SK-N-MC (cell line): ENCODE results near the gene POLR1C.
"Not testable (repeated sequence)": the region's sequence is repeated elsewhere in the genome, so short reads cannot be mapped to it uniquely, and the experiment has no call there.

Experiments
- DNase-seq: peaks from one replicate; pipeline ENCODE4 v3.0.0-alpha.2; 2011; ENCODE audit warnings: low read depth, low spot score
- H3K27ac ChIP-seq: fragments of 200-600 bp; sonication (generic); 2 replicates; pipeline ENCODE4 v1.5.1; 2016; ENCODE audit warnings: mixed run types
- H3K36me3 ChIP-seq: fragments of 200-600 bp; sonication (generic); 2 replicates; pipeline ENCODE4 v1.6.1; 2017; ENCODE audit warnings: antibody characterized with exemption, low read length, mixed read lengths; ENCODE audit not compliant: insufficient read depth
- H3K4me3 ChIP-seq: fragments of 200-600 bp; sonication (generic); 2 replicates; pipeline ENCODE4 v1.5.1; 2016
- H3K9ac ChIP-seq: fragments of 200-600 bp; sonication (generic); 2 replicates; pipeline ENCODE4 v1.8.0; 2017; ENCODE audit warnings: mixed run types, mixed read lengths; ENCODE audit not compliant: insufficient read length
- H3K9me3 ChIP-seq: fragments of 200-600 bp; sonication (generic); 2 replicates; pipeline ENCODE4 v1.6.1; 2017; ENCODE audit warnings: low read depth, mild to moderate bottlenecking, antibody characterized with exemption, low read length, moderate library complexity, mixed read lengths
- EZH2 ChIP-seq: fragments of 200-600 bp; sonication (generic); IDR thresholded peaks from one replicate; pipeline ENCODE4 v1.6.1; 2017; ENCODE audit warnings: antibody characterized with exemption
- FOXP2 ChIP-seq: optimal IDR thresholded peaks from 2 replicates; pipeline ENCODE3; 2011; ENCODE audit warnings: mild to moderate bottlenecking, moderate library complexity; ENCODE audit not compliant: insufficient read depth; ENCODE audit errors: extremely low read length, control extremely low read depth
- POLR2AphosphoS5 ChIP-seq: IDR thresholded peaks from 2 replicates; pipeline ENCODE4 v1.6.1; 2012; ENCODE audit warnings: mild to moderate bottlenecking, low read depth, low read length, borderline replicate concordance

POLR1C gene

DNA sequence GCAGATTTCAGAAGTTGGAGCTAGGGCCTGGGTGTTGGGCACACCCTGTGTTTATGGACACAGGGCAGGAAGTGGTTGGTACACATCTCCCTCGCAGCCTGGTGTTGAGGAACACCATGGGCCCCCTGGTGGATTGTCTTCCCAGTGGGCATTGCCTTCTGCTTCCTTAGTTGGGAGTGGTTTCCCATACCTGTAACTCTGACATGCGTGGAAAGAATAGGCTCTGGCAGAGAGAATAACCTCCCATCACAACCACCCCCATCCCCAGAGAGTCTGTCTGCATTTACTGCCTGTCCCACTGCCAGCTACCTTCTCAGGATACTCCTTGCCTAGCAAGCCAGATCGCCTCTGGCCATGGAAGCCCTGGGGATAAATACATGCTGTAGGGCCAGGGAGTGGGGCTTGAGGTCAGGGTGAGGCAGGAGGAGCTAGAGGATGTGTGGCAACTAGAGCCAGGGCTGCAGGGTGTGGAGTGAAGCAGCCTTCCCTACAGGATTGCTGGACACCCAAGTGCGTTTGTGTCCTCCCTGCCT lies 21.4 kb upstream of the POLR1C start:
- TF ChIP-seq EZH2: no peak
- no peak for TF ChIP-seq POLR2AphosphoS5
- no peak for TF ChIP-seq FOXP2
- H3K9ac ChIP-seq: no peak overlapping the region
- no peak for DNase-seq
- no peaks in the 10 kb centered on the region for H3K9me3 ChIP-seq
- H3K36me3 ChIP-seq: peaks cover 26% of the 10 kb centered on the region; the same call in 1 of the 2 replicates
- no peak overlapping the region for H3K4me3 ChIP-seq
- H3K27ac ChIP-seq: 0 out of 2 replicates have a peak overlapping the region, but pooled peaks have one; percentile 17

- no peak overlapping the region for H3K27ac ChIP-seq
- peaks cover 37% of the 10 kb centered on the region; the same call in 1 of the 2 replicates for H3K36me3 ChIP-seq
- no peak for DNase-seq
- H3K9ac ChIP-seq: peak overlapping the region; percentile 37
- TF ChIP-seq FOXP2: no peak
- TF ChIP-seq POLR2AphosphoS5: no peak
- TF ChIP-seq EZH2: no peak
- no peak overlapping the region for H3K4me3 ChIP-seq
- no peaks in the 10 kb centered on the region for H3K9me3 ChIP-seq
Observed at GRCh38 chr6:43496370-43497128, 20.3 kb upstream of the POLR1C start.

- no peak for DNase-seq
- H3K36me3 ChIP-seq: peaks cover 38% of the 10 kb centered on the region; the same call in 1 of the 2 replicates
- TF ChIP-seq FOXP2 (no peak), EZH2 (no peak), POLR2AphosphoS5 (no peak)
- H3K4me3 ChIP-seq: no peak overlapping the region
- H3K9me3 ChIP-seq: no peaks in the 10 kb centered on the region
- no peak overlapping the region for H3K27ac ChIP-seq
- no peak overlapping the region for H3K9ac ChIP-seq
Observed at GRCh38 chr6:43497129-43497396, 19.8 kb upstream of the POLR1C start.

DNA sequence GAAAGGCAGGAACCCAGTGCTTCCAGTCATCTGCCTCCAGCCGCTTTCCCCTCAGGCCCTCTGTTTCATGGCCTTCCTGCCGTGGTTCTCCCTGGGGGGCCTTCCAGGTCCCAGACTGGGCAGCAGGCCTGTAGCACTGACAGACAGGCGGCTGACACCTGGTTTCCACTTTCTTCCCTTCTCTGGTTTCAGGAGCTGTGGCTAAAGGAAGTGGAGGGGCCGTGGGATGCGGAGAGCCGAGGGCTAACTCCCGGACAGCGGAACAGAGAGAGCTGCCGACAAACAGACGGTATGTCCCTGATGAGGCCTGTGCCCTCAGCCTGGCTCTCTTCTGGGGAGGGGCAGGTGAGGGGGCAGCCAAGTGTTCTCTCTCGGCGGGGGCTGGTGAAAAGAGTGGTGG lies 19.2 kb upstream of the POLR1C start:
- no peak for DNase-seq
- Histone ChIP-seq H3K9me3 (no peaks in the 10 kb centered on the region), H3K4me3 (no peak overlapping the region), H3K9ac (no peak overlapping the region), H3K27ac (no peak overlapping the region), H3K36me3 (peaks cover 40% of the 10 kb centered on the region; the same call in 1 of the 2 replicates)
- TF ChIP-seq FOXP2: no peak
- no peak for TF ChIP-seq EZH2
- no peak for TF ChIP-seq POLR2AphosphoS5

GRCh38 chr6:43498291-43498690 lies 18.6 kb upstream of the POLR1C start:
- H3K36me3 ChIP-seq: peaks cover 40% of the 10 kb centered on the region; the same call in 1 of the 2 replicates
- H3K9me3 ChIP-seq, H3K9ac ChIP-seq, H3K4me3 ChIP-seq, H3K27ac ChIP-seq, DNase-seq: not testable (repeated sequence)

- no peaks in the 10 kb centered on the region for H3K9me3 ChIP-seq
- H3K9ac ChIP-seq: no peak overlapping the region
- DNase-seq: no peak
- H3K36me3 ChIP-seq: peaks cover 40% of the 10 kb centered on the region; the same call in 1 of the 2 replicates
- H3K4me3 ChIP-seq: no peak overlapping the region
- TF ChIP-seq FOXP2 (no peak), EZH2 (no peak), POLR2AphosphoS5 (no peak)
- H3K27ac ChIP-seq: no peak overlapping the region
Observed at GRCh38 chr6:43499028-43499815, 17.7 kb upstream of the POLR1C start.

DNA sequence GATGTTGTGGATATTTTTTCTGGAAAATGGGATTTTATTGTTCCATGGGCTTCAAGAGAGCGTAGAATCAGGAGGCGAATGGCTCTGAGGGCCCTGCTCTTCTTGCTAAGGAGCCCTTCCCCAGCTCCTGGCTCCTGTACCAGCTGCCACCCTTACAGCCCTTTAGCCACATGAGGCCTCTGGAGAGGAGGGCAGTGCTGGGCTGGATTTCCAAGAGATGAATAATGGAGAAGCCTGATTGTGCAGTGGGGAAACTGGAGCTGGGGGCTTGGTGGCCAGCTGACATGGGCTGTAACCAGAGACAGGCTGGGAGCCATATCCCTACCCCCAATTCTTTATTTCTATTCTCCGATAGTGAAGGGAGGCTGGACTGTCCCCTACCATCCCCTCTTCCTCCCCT lies 16.0 kb upstream of the POLR1C start:
- H3K9me3 ChIP-seq: no peaks in the 10 kb centered on the region
- H3K27ac ChIP-seq: no peak overlapping the region
- H3K4me3 ChIP-seq: no peak overlapping the region
- DNase-seq: no peak
- TF ChIP-seq EZH2: no peak
- no peak for TF ChIP-seq POLR2AphosphoS5
- no peak for TF ChIP-seq FOXP2
- peaks cover 40% of the 10 kb centered on the region; the same call in 1 of the 2 replicates for H3K36me3 ChIP-seq
- H3K9ac ChIP-seq: no peak overlapping the region

- Histone ChIP-seq H3K9ac (no peak overlapping the region), H3K27ac (no peak overlapping the region), H3K36me3 (peaks cover 38% of the 10 kb centered on the region; the same call in 1 of the 2 replicates), H3K4me3 (no peak overlapping the region), H3K9me3 (no peaks in the 10 kb centered on the region)
- TF ChIP-seq FOXP2: no peak
- no peak for TF ChIP-seq POLR2AphosphoS5
- TF ChIP-seq EZH2: no peak
- no peak for DNase-seq
Observed at GRCh38 chr6:43502666-43503065, 14.2 kb upstream of the POLR1C start.
